ENCODE data around the gene UXS1.

Gene UXS1

DNA sequence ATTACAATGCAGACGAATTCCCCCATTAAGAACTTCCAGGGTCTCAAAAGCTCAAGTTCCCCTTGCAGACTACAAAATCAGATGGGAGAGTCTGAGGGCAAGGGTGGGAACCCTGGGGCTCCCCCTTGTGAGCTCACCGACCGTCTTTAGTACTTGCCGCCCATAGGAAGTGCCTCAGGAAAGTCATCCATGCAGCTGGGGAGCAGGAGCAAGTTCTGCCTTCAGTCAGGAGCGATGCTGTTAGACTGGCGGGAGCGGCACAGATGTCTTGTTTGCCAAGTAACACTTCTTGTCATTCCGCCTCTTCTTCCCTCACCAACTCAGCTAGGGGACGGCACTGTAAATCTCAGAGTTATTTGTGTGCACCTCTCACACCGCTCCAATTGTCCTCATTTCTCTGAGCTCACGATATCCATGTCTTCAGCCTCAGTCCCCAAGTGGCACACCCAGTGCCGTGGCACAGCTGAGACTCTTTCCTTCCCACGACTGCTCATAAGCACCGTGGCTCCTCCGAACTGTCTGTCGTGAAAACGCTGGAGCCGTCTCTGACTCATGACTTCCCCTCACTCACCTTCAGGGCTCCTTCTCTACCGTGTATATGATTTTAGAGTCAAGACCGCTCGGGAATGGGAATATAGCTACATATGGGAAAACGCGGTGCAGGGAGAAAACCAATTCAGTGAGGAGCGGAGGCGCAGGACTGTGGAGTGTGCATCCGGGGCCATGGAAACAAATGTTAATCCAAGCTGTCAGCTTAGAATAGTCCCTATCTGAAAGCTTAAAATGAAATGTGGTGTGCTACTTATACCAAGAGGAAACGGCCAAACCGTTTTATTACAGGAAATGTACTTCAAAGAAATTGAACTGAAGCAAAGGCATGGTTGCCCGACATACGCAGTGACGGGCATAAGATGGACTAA, 34.0 kb downstream of the UXS1 start:
- TF ChIP-seq ZFX (IDR thresholded peaks at IDR 0.05) = no peak
- TF ChIP-seq, protein P1, sequence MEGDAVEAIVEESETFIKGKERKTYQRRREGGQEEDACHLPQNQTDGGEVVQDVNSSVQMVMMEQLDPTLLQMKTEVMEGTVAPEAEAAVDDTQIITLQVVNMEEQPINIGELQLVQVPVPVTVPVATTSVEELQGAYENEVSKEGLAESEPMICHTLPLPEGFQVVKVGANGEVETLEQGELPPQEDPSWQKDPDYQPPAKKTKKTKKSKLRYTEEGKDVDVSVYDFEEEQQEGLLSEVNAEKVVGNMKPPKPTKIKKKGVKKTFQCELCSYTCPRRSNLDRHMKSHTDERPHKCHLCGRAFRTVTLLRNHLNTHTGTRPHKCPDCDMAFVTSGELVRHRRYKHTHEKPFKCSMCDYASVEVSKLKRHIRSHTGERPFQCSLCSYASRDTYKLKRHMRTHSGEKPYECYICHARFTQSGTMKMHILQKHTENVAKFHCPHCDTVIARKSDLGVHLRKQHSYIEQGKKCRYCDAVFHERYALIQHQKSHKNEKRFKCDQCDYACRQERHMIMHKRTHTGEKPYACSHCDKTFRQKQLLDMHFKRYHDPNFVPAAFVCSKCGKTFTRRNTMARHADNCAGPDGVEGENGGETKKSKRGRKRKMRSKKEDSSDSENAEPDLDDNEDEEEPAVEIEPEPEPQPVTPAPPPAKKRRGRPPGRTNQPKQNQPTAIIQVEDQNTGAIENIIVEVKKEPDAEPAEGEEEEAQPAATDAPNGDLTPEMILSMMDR (conservative IDR thresholded peaks at IDR 0.05) = no peak
- no peak overlapping the region for H3K27ac ChIP-seq

DNA sequence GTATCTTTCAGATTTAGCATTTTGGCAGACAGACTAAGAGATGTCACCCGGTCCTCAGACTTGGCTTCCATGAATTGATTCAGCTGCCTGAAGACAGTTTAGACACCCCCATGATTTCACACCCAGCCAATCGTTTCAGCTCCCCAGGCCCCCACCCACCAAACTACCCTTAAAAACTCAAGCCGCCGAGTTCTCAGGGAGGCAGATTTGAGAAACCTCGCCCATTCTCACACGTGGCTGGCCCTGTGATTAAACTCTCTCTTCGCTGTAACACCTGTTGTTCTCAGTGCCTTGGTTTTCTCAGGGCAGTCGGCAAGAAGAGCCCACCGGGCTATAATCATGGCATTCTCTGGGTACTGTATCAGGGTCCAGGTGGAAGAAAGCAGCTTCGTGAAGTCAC, 35.2 kb downstream of the UXS1 start:
- TF ChIP-seq, protein P1 (conservative IDR thresholded peaks at IDR 0.05) = no peak
- no peak overlapping the region for H3K27ac ChIP-seq

DNA sequence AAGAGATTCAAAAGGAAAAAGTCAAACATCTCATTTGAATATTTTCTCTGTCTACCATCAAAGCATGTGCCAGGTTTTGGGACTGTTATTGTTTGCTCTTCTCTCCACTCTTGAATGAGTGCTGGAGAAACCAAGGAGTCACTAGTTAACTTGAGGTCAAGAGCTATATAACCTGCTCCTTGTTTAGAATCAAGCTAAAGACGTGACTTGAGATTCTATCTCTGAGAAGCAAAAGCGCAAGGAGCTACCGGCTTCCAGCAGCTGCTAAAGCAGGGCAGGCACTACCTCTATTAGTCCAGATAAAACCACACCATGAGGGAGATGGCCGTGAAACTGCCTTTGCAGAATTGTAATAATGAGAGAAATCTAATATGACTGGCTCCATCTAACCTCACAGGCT, 36.0 kb downstream of the UXS1 start:
- TF ChIP-seq, protein P1 (conservative IDR thresholded peaks at IDR 0.05) = no peak
- TF ChIP-seq ZFX (IDR thresholded peaks at IDR 0.05) = no peak
- H3K27ac ChIP-seq = no peak overlapping the region

DNA sequence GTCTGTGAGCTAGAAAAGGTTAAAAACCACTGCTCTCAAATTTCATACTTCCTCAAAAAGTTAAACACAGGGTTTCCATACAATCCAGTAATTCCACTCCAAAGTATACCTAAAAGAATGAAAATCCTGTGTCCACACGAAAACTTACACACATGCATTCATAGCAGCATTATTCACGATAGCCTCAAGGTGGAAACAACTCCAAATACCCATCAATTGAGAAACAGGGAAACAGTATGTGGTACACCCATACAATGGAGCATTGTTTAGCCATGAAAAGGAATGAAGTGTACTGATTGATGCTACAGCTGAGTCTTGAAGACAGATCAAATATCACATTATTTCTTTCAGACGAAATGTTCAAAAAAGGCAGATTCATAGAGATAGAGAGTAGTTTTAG, 36.7 kb downstream of the UXS1 start:
- no peak overlapping the region for H3K27ac ChIP-seq
- TF ChIP-seq, protein P1 (conservative IDR thresholded peaks at IDR 0.05) = no peak
- no peak for TF ChIP-seq ZFX (IDR thresholded peaks at IDR 0.05)

DNA sequence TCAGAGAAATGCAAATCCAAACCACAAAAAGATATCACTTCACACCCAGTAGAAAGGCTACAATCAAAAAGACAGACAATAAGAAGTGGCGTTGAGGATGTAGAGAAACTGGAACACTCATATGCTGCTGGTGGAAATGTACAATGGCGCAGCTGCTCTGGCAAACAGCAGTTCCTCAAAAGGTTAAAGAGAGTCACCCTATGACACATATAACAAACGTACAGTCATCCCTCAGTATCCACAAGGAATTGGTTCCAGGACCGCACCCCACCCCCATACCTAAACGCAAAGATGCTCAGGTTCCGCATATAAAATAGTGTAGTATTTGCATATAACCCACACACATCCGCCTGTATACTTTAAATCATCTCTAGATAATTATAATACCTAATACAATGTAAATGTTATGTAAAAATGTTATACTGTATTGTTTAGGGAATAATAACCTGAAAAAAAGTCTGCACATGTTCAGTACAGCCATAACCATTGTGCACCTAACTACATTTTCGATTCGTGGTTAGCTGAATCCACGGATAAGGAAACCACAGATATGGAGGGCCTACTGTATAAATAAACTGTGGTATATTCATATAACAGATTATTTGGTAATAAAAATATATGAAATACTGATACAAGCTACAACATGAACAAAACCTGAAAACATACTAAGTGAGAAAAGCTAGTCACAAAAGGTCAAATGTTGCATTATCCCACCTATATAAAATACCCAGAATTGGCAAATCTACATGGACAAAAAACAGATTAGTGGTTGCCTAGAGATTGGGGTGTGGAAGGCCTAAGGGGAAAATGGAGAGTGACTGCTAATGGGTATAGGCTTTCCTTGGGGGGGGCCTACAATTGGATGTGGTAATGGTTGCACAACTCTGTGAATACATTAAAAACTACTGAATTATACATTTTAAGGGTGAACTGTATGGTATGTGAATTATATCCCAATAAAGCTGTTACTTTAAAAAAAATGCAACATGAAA, 37.5 kb downstream of the UXS1 start:
- TF ChIP-seq ZFX (IDR thresholded peaks at IDR 0.05) = no peak
- TF ChIP-seq, protein P1 (conservative IDR thresholded peaks at IDR 0.05) = no peak
- no peak overlapping the region for H3K27ac ChIP-seq

DNA sequence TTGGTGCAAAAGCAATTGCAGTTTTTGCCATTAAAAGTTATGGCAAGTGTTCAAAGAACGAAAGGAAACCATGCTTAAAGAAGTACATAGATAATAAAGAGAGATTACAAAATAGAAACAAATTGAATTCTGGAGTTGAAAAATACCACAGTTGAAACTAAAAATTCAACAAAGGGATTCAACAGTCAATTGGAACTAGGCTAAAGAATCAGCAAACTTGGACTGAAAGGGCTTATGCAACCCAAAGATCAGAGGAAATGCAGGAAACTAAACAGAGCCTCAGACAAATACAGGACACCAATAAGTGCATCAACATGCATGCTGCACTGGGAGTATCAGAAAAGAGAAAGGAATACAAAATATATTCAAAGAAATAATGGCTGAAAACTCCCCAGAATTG, 40.3 kb downstream of the UXS1 start:
- no peak overlapping the region for H3K27ac ChIP-seq
- no peak for TF ChIP-seq ZFX (IDR thresholded peaks at IDR 0.05)
- TF ChIP-seq, protein P1 (conservative IDR thresholded peaks at IDR 0.05) = no peak

DNA sequence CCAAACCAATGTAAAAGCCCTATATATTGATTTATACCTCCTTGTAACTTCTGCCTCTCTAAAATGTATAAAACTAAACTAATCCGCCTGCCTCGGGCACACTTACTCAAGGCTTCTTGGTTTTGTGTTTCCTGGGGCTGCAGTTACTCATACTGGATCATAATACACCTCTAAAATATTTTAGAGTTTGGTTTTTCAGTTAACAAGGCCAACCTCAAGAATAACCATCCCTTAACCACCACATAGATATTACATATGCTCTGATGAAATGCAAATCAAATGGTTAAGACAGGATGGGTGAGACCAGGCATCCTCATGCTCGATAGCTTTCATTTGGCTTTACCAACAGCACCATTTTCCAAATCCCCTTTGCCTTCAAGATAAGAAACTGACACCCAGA, 46.4 kb downstream of the UXS1 start:
- TF ChIP-seq, protein P1 (conservative IDR thresholded peaks at IDR 0.05) = no peak
- H3K27ac ChIP-seq = no peak overlapping the region

Data from C4-2B (cell line).